MM.1S (cell line): Measurements from ENCODE around the gene CNP.

ENCODE experiments used
- DNase-seq: peaks from one replicate; pipeline ENCODE4 v3.0.0-alpha.2; 2015
- H2AFZ ChIP-seq: fragments of 300-600 bp; sonication (generic); 2 replicates; pipeline ENCODE4 v1.6.0; 2016; ENCODE audit warnings: antibody characterized with exemption, low read length
- H3F3A ChIP-seq: fragments of 300-600 bp; sonication (generic); 2 replicates; pipeline ENCODE4 v1.6.1; 2016; ENCODE audit warnings: mild to moderate bottlenecking, antibody characterized with exemption, low read length, moderate library complexity, mixed read lengths; ENCODE audit not compliant: insufficient read depth
- H3K27ac ChIP-seq: fragments of 300-600 bp; sonication (generic); 2 replicates; pipeline ENCODE4 v1.5.1; 2016; ENCODE audit warnings: mild to moderate bottlenecking, low read length
- H3K27me3 ChIP-seq: fragments of 300-600 bp; sonication (generic); replicated peaks from 2 replicates; pipeline ENCODE4 v1.6.0; 2016; ENCODE audit warnings: low read length; ENCODE audit not compliant: insufficient read depth
- H3K36me3 ChIP-seq: fragments of 300-600 bp; sonication (generic); replicated peaks from 2 replicates; pipeline ENCODE4 v1.6.1; 2016; ENCODE audit warnings: mild to moderate bottlenecking, low read length, mixed read lengths; ENCODE audit not compliant: insufficient read depth
- H3K4me1 ChIP-seq: fragments of 300-600 bp; sonication (generic); 2 replicates; pipeline ENCODE4 v1.6.1; 2016; ENCODE audit warnings: low read length, mixed read lengths
- H3K4me2 ChIP-seq: fragments of 300-600 bp; sonication (generic); 2 replicates; pipeline ENCODE4 v1.6.0; 2016; ENCODE audit warnings: low read depth, low read length
- H3K4me3 ChIP-seq: fragments of 300-600 bp; sonication (generic); 2 replicates; pipeline ENCODE4 v1.5.1; 2016; ENCODE audit warnings: low read length, mixed read lengths
- H3K79me2 ChIP-seq: fragments of 300-600 bp; sonication (generic); 2 replicates; pipeline ENCODE4 v1.6.1; 2016; ENCODE audit warnings: mixed run types, low read length, mixed read lengths
- H3K9ac ChIP-seq: fragments of 300-600 bp; sonication (generic); 2 replicates; pipeline ENCODE4 v1.6.1; 2016; ENCODE audit warnings: low read length, mixed read lengths
- H3K9me2 ChIP-seq: fragments of 300-600 bp; sonication (generic); replicated peaks from 2 replicates; pipeline ENCODE4 v1.6.1; 2016; ENCODE audit warnings: mild to moderate bottlenecking, low read length, mixed read lengths; ENCODE audit not compliant: insufficient read depth
- H3K9me3 ChIP-seq: fragments of 300-600 bp; sonication (generic); replicated peaks from 2 replicates; pipeline ENCODE4 v1.6.1; 2016; ENCODE audit warnings: mild to moderate bottlenecking, low read length, mixed read lengths; ENCODE audit not compliant: insufficient read depth
- H4K20me1 ChIP-seq: fragments of 300-600 bp; sonication (generic); 2 replicates; pipeline ENCODE4 v1.6.1; 2016; ENCODE audit warnings: mild to moderate bottlenecking, low read length, moderate library complexity, mixed read lengths; ENCODE audit not compliant: insufficient read depth
- CTCF ChIP-seq: fragments of 300-600 bp; sonication (generic); IDR thresholded peaks from 2 replicates; pipeline ENCODE4 v1.5.1; 2016; ENCODE audit warnings: antibody characterized with exemption, low read length, mixed read lengths
- EZH2 ChIP-seq: fragments of 300-600 bp; sonication (generic); optimal IDR thresholded peaks from 2 replicates; pipeline ENCODE3; 2017; ENCODE audit warnings: low read depth, mild to moderate bottlenecking, antibody characterized with exemption, low read length, mixed read lengths
- EZH2phosphoT487 ChIP-seq: fragments of 300-600 bp; sonication (generic); IDR thresholded peaks from 2 replicates; pipeline ENCODE4 v1.6.1; 2018; ENCODE audit warnings: antibody characterized with exemption, low read length

Gene CNP

GRCh38 chr17:42026857-42027589 is 60.4 kb downstream of the CNP start:
- Histone ChIP-seq H3K36me3 (no peaks in the 10 kb centered on the region), H3K4me2 (no peak overlapping the region), H3K9me3 (no peaks in the 10 kb centered on the region), H2AFZ (no peak overlapping the region), H3F3A (peaks cover 15% of the 10 kb centered on the region), H4K20me1 (no peaks in the 10 kb centered on the region), H3K9me2 (no peaks in the 10 kb centered on the region), H3K9ac (no peak overlapping the region), H3K27ac (no peak overlapping the region), H3K4me3 (no peak overlapping the region), H3K27me3 (no peaks in the 10 kb centered on the region), H3K4me1 (peaks cover 21% of the 10 kb centered on the region), H3K79me2 (0 out of 2 replicates have a peak, but pooled peaks cover 6% of the 10 kb centered on the region)
- no peak for DNase-seq
- TF ChIP-seq EZH2phosphoT487, result no peak
- no peak for TF ChIP-seq CTCF
- no peak for TF ChIP-seq EZH2
